HepG2 (cell line): ENCODE results near the gene PCNT. TPM values are rescaled to one million over a fixed set of nuclear protein-coding genes. Genes with fewer than 3 reads are reported as not detected.
A peak's percentile ranks its signal among the peaks of the same experiment; 100 is the strongest.

Experiments used
- ASH2L ChIP-seq: fragments of 300-600, 200-600 bp; sonication (generic); IDR thresholded peaks from 2 replicates; pipeline ENCODE4 v1.7.0; 2017; ENCODE audit warnings: low read depth, mild to moderate bottlenecking, moderate library complexity, mixed read lengths, low read length; ENCODE audit not compliant: insufficient read length
- ATF3 ChIP-seq: sonication (generic); formaldehyde crosslinking; IDR thresholded peaks from 2 replicates; pipeline ENCODE4 v1.4.0; 2020; ENCODE audit warnings: missing genetic modification reagents
- CHD2 ChIP-seq: IDR thresholded peaks from 2 replicates; pipeline ENCODE4 v1.6.1; 2011; ENCODE audit warnings: low read depth, low read length, improper control_type of control experiment
- FOXJ3 ChIP-seq: sonication (generic); formaldehyde crosslinking; IDR thresholded peaks from 2 replicates; pipeline ENCODE4 v1.4.0; 2020; ENCODE audit warnings: missing genetic modification reagents, mild to moderate bottlenecking, borderline replicate concordance
- HMGA1 ChIP-seq: sonication (generic); formaldehyde crosslinking; conservative IDR thresholded peaks from 2 replicates; pipeline ENCODE4 v1.4.0; 2020; ENCODE audit warnings: missing genetic modification reagents
- POLR2AphosphoS2 ChIP-seq: IDR thresholded peaks from 2 replicates; pipeline ENCODE4 v1.6.1; 2011; ENCODE audit warnings: low read depth, low read length, improper control_type of control experiment
- SETDB1 ChIP-seq: sonication (generic); formaldehyde crosslinking; IDR thresholded peaks from 2 replicates; pipeline ENCODE4 v1.5.1; 2020; ENCODE audit warnings: missing genetic modification reagents, mild to moderate bottlenecking, borderline replicate concordance
- SIN3B ChIP-seq: fragments of 150-350 bp; IDR thresholded peaks from 2 replicates; pipeline ENCODE4 v1.6.1; 2014; ENCODE audit warnings: low read length
- SKI ChIP-seq: fragments of 450-650 bp; IDR thresholded peaks from one replicate; pipeline ENCODE4 v1.6.1; 2018; ENCODE audit warnings: mild to moderate bottlenecking; ENCODE audit not compliant: partially characterized antibody
- SMAD1 ChIP-seq: sonication (generic); formaldehyde crosslinking; IDR thresholded peaks from 2 replicates; pipeline ENCODE4 v1.4.0; 2020; ENCODE audit warnings: missing genetic modification reagents, low read depth, mild to moderate bottlenecking, borderline replicate concordance
- SUZ12 ChIP-seq: fragments of 150-350 bp; IDR thresholded peaks from 2 replicates; pipeline ENCODE4 v1.6.1; 2014; ENCODE audit warnings: low read depth, low read length
- XRCC5 ChIP-seq: fragments of 200-400 bp; formaldehyde crosslinking; optimal IDR thresholded peaks from 2 replicates; pipeline ENCODE3; 2017; ENCODE audit warnings: mild to moderate bottlenecking, low read length
- YEATS4 ChIP-seq: sonication (generic); formaldehyde crosslinking; IDR thresholded peaks from 2 replicates; pipeline ENCODE4 v1.4.0; 2020; ENCODE audit warnings: missing genetic modification reagents, borderline replicate concordance
- YY1 ChIP-seq: IDR thresholded peaks from 2 replicates; pipeline ENCODE4 v1.6.1; 2011; ENCODE audit warnings: low read length, low read depth, moderate library complexity, mild to moderate bottlenecking; ENCODE audit not compliant: insufficient read depth, insufficient replicate concordance
- ZBTB20 ChIP-seq: sonication (generic); formaldehyde crosslinking; IDR thresholded peaks from 2 replicates; pipeline ENCODE4 v1.8.1; 2023; ENCODE audit warnings: missing genetic modification reagents, low read depth, mild to moderate bottlenecking, borderline replicate concordance
- ZNF20 ChIP-seq: sonication (generic); formaldehyde crosslinking; IDR thresholded peaks from 2 replicates; pipeline ENCODE4 v1.4.0; 2020; ENCODE audit warnings: mild to moderate bottlenecking, moderate library complexity, missing genetic modification reagents
- ZNF24 ChIP-seq: fragments of 450-650 bp; IDR thresholded peaks from 2 replicates; pipeline ENCODE4 v1.6.1; 2017; ENCODE audit warnings: antibody characterized with exemption, mild to moderate bottlenecking
- ZNF251 ChIP-seq: sonication (generic); formaldehyde crosslinking; IDR thresholded peaks from 2 replicates; pipeline ENCODE4 v1.9.0; 2021; ENCODE audit warnings: mild to moderate bottlenecking, missing genetic modification reagents
- ZNF432 ChIP-seq: sonication (generic); formaldehyde crosslinking; IDR thresholded peaks from 2 replicates; pipeline ENCODE4 v1.5.0; 2020; ENCODE audit warnings: missing genetic modification reagents, mild to moderate bottlenecking, borderline replicate concordance
- ZNF441 ChIP-seq: sonication (generic); formaldehyde crosslinking; IDR thresholded peaks from 2 replicates; pipeline ENCODE4 v1.7.0; 2021; ENCODE audit warnings: missing genetic modification reagents, borderline replicate concordance
- ZNF670 ChIP-seq: sonication (generic); formaldehyde crosslinking; IDR thresholded peaks from 2 replicates; pipeline ENCODE4 v1.8.0; 2022; ENCODE audit warnings: mild to moderate bottlenecking, missing genetic modification reagents, borderline replicate concordance
- polyA plus RNA-seq, 8 experiments: library from polyadenylated mRNA; depleted of rRNA in 3 of 8; stranded (reverse) in 7 of 8; unstranded in 1 of 8; fragments of >200 nt; fragmentation: Illumina TruSeq in 4 of 8; extraction: Trizol in 4 of 8; gene quantifications; 2 replicates each; pipeline versions ENCODE4 v1.2.1 to v1.2.3, GENCODE V29; 2011 to 2016; ENCODE audit warnings: low read depth in 4 of 8, missing spikeins in 1 of 8, mixed read lengths in 1 of 8; ENCODE audit not compliant: insufficient read depth in 1 of 8
- total RNA-seq, 5 experiments: library from RNA; depleted of rRNA; stranded (reverse); fragments of >200 nt; fragmentation: Illumina TruSeq; extraction: Trizol; gene quantifications; 2 replicates each; pipeline ENCODE4 v1.2.3, GENCODE V29; 2016; ENCODE audit warnings: low read depth in 1 of 5
- TF ChIP-seq, protein P1 (sequence below): sonication (generic); formaldehyde crosslinking; conservative IDR thresholded peaks from 2 replicates; pipeline ENCODE4 v1.4.0; 2020; ENCODE audit warnings: missing genetic modification reagents
- TF ChIP-seq, protein P2 (sequence below): sonication (generic); formaldehyde crosslinking; IDR thresholded peaks from 2 replicates; pipeline ENCODE4 v1.4.0; 2020; ENCODE audit warnings: mild to moderate bottlenecking, low read depth, missing genetic modification reagents
- TF ChIP-seq, protein P3 (sequence below): IDR thresholded peaks from 2 replicates; pipeline ENCODE4 v1.6.1; 2012; ENCODE audit warnings: low read length, improper control_type of control experiment
- TF ChIP-seq, protein P4 (sequence below): sonication (generic); formaldehyde crosslinking; IDR thresholded peaks from 2 replicates; pipeline ENCODE4 v1.4.0; 2020; ENCODE audit warnings: mild to moderate bottlenecking, missing genetic modification reagents

PCNT gene
- total and polyA plus RNA-seq, 2 of the 13 experiments (the other 11 are each of a cell fraction or from before 2014, with no cell fraction given): 5.6 to 12.4 TPM

DNA sequence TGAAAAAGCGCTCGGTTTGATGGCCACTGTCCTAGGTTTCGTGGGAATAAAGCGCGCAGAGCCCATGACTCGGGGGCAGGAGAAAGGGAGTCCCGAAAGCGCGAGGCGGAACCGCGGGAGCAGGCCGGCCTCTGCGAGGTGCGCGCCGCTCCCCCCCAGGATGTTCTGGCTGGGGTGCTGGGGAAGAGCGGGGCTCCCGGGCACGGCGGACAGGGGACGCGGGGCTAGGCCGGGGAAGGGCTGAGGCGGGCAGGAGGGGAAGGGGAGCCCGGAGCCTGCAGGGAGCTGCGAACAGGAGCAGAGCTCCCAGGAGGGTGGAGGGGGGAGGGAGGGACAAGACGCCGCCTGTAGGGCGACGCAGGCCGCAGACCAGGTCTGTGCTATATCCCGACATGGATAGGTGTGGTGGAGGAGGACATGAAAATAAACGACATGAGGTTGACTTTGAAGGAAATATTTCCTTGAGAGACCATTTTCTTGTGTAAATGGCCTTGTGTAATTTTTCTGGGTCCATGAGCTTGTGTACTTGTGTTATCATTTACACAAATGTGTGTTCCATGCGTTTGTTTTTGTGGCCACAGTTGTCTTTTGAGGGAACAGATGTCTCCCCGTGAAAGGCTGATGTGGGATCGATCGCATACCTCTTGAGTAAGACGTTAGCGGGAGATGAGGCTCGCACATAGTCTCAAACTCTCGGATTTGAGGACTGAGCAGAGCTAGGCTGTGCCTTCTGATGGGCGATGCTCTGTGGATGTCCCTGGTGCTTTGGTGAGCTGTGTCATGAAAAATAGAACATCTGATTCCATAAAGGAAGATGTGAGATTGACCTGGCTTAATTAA lies 1.3 kb downstream of the PCNT start (continued):
- TF ChIP-seq, protein P1, sequence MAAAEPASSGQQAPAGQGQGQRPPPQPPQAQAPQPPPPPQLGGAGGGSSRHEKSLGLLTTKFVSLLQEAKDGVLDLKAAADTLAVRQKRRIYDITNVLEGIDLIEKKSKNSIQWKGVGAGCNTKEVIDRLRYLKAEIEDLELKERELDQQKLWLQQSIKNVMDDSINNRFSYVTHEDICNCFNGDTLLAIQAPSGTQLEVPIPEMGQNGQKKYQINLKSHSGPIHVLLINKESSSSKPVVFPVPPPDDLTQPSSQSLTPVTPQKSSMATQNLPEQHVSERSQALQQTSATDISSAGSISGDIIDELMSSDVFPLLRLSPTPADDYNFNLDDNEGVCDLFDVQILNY (CRISPR knock-in tag): no peak
- TF ChIP-seq SUZ12: no peak
- TF ChIP-seq ATF3 (CRISPR knock-in tag): no peak
- TF ChIP-seq, protein P2, sequence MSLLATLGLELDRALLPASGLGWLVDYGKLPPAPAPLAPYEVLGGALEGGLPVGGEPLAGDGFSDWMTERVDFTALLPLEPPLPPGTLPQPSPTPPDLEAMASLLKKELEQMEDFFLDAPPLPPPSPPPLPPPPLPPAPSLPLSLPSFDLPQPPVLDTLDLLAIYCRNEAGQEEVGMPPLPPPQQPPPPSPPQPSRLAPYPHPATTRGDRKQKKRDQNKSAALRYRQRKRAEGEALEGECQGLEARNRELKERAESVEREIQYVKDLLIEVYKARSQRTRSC: no peak
- TF ChIP-seq POLR2AphosphoS2: no peak
- TF ChIP-seq, protein P3, sequence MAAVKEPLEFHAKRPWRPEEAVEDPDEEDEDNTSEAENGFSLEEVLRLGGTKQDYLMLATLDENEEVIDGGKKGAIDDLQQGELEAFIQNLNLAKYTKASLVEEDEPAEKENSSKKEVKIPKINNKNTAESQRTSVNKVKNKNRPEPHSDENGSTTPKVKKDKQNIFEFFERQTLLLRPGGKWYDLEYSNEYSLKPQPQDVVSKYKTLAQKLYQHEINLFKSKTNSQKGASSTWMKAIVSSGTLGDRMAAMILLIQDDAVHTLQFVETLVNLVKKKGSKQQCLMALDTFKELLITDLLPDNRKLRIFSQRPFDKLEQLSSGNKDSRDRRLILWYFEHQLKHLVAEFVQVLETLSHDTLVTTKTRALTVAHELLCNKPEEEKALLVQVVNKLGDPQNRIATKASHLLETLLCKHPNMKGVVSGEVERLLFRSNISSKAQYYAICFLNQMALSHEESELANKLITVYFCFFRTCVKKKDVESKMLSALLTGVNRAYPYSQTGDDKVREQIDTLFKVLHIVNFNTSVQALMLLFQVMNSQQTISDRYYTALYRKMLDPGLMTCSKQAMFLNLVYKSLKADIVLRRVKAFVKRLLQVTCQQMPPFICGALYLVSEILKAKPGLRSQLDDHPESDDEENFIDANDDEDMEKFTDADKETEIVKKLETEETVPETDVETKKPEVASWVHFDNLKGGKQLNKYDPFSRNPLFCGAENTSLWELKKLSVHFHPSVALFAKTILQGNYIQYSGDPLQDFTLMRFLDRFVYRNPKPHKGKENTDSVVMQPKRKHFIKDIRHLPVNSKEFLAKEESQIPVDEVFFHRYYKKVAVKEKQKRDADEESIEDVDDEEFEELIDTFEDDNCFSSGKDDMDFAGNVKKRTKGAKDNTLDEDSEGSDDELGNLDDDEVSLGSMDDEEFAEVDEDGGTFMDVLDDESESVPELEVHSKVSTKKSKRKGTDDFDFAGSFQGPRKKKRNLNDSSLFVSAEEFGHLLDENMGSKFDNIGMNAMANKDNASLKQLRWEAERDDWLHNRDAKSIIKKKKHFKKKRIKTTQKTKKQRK: no peak
- TF ChIP-seq, protein P4, sequence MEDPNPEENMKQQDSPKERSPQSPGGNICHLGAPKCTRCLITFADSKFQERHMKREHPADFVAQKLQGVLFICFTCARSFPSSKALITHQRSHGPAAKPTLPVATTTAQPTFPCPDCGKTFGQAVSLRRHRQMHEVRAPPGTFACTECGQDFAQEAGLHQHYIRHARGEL (CRISPR knock-in tag): no peak
- TF ChIP-seq YY1: peak; percentile 21
- no peak for TF ChIP-seq ZNF20
- 0 out of 2 replicates have a peak, but pooled peaks have one; percentile 11 for TF ChIP-seq YEATS4 (CRISPR knock-in tag)
- TF ChIP-seq XRCC5: peak; percentile 12
- no peak for TF ChIP-seq ZNF670
- no peak for TF ChIP-seq ZNF432 (CRISPR knock-in tag)
- TF ChIP-seq HMGA1 (CRISPR knock-in tag): no peak
- 0 out of 2 replicates have a peak, but pooled peaks have one; percentile 38 for TF ChIP-seq ZNF441 (CRISPR knock-in tag)
- TF ChIP-seq FOXJ3: no peak; the same call in 1 of the 2 replicates
- TF ChIP-seq SIN3B: no peak
- no peak for TF ChIP-seq SKI
- TF ChIP-seq ZBTB20 (CRISPR knock-in tag): no peak
- TF ChIP-seq SETDB1 (CRISPR knock-in tag): no peak
- TF ChIP-seq SMAD1 (CRISPR knock-in tag): no peak
- no peak for TF ChIP-seq ZNF251
- TF ChIP-seq ASH2L: peak; percentile 14
- TF ChIP-seq ZNF24: no peak
- no peak for TF ChIP-seq CHD2
